Measurements from ENCODE around the gene TSC2. TPM values are rescaled to one million over a fixed set of nuclear protein-coding genes. Genes with fewer than 3 reads are reported as not detected.

Gene TSC2
- total RNA-seq, 1 experiment from 2014 or later = 109 TPM

GRCh38 chr16:2025251-2025650 lies 22.5 kb upstream of the TSC2 start:
- Mint-ChIP-seq H3K27ac (ENCODE audit: unreplicated experiment) (no peak overlapping the region), H3K4me1 (ENCODE audit: low read depth, unreplicated experiment) (peaks cover 18% of the 10 kb centered on the region), H3K9me3 (ENCODE audit: unreplicated experiment) (no peaks in the 10 kb centered on the region), H3K36me3 (ENCODE audit: insufficient read depth, unreplicated experiment) (no peaks in the 10 kb centered on the region), H3K4me3 (ENCODE audit: unreplicated experiment) (peak overlapping the region; percentile 73), H3K27me3 (ENCODE audit: insufficient read depth, unreplicated experiment) (no peaks in the 10 kb centered on the region)
- no peak for TF ChIP-seq CTCF (IDR thresholded peaks at IDR 0.05; ENCODE audit: insufficient read depth in 1 of 2, low read depth in 1 of 2, low read length in 1 of 2, severe bottlenecking in 1 of 2, unreplicated experiment in 1 of 2)
- intact Hi-C loops (cut with micrococcal nuclease; ENCODE audit: unreplicated experiment) = no loop called here
- Histone ChIP-seq H3K36me3 (ENCODE audit: control insufficient read depth, insufficient read depth, low read length) (no peaks in the 10 kb centered on the region), H3K4me1 (peaks cover 17% of the 10 kb centered on the region), H3K27me3 (replicated peaks; ENCODE audit: control insufficient read depth, insufficient read depth, low read length) (no peaks in the 10 kb centered on the region), H3K9me3 (no peaks in the 10 kb centered on the region), H3K4me3 (ENCODE audit: low read depth, low read length) (no peak overlapping the region)
- DNase-seq = no peak
- ChIA-PET POLR2A (no interaction called here), CTCF (no interaction called here)
- no TSS peak for BruUV-seq (replicated peaks)

- H3K4me1 ChIP-seq = peaks cover 17% of the 10 kb centered on the region
- TF ChIP-seq CTCF (IDR thresholded peaks at IDR 0.05; ENCODE audit: insufficient read depth in 1 of 2, low read depth in 1 of 2, low read length in 1 of 2, severe bottlenecking in 1 of 2, unreplicated experiment in 1 of 2) = no peak
- H3K27me3 ChIP-seq (replicated peaks; ENCODE audit: control insufficient read depth, insufficient read depth, low read length) = no peaks in the 10 kb centered on the region
- Mint-ChIP-seq H3K9me3 (ENCODE audit: unreplicated experiment) (no peaks in the 10 kb centered on the region), H3K4me3 (ENCODE audit: unreplicated experiment) (peak overlapping the region; percentile 73), H3K4me1 (ENCODE audit: low read depth, unreplicated experiment) (peaks cover 18% of the 10 kb centered on the region), H3K27ac (ENCODE audit: unreplicated experiment) (no peak overlapping the region), H3K27me3 (ENCODE audit: insufficient read depth, unreplicated experiment) (no peaks in the 10 kb centered on the region), H3K36me3 (ENCODE audit: insufficient read depth, unreplicated experiment) (no peaks in the 10 kb centered on the region)
- intact Hi-C loops (cut with micrococcal nuclease; ENCODE audit: unreplicated experiment) = no loop called here
- no TSS peak for BruUV-seq (replicated peaks)
- POLR2A ChIA-PET = no interaction called here
- no peak overlapping the region for H3K4me3 ChIP-seq (ENCODE audit: low read depth, low read length)
- no peaks in the 10 kb centered on the region for H3K36me3 ChIP-seq (ENCODE audit: control insufficient read depth, insufficient read depth, low read length)
- H3K9me3 ChIP-seq = no peaks in the 10 kb centered on the region
- CTCF ChIA-PET = no interaction called here
- no peak for DNase-seq
Observed at GRCh38 chr16:2025878-2026460, 21.8 kb upstream of the TSC2 start.

GRCh38 chr16:2026461-2027023 lies 21.2 kb upstream of the TSC2 start, which contains the start of gene NHERF2:
Gene NHERF2 (plus strand): TSS chr16:2026902. CDS start chr16:2027006, 104 bp downstream.
- Mint-ChIP-seq H3K4me3 (ENCODE audit: unreplicated experiment) (peak within 1 kb of the TSS; percentile 73), H3K9me3 (ENCODE audit: unreplicated experiment) (no peaks in the 10 kb centered on the region), H3K4me1 (ENCODE audit: low read depth, unreplicated experiment) (peaks cover 18% of the 10 kb centered on the region), H3K27ac (ENCODE audit: unreplicated experiment) (no peak within 1 kb of the TSS), H3K36me3 (ENCODE audit: insufficient read depth, unreplicated experiment) (no peaks in the 10 kb centered on the region), H3K27me3 (ENCODE audit: insufficient read depth, unreplicated experiment) (no peaks in the 10 kb centered on the region)
- peak within 1 kb of the TSS; percentile 44 for H3K4me3 ChIP-seq (ENCODE audit: low read depth, low read length)
- CTCF ChIA-PET = no interaction called here
- H3K9me3 ChIP-seq = no peaks in the 10 kb centered on the region
- no peak for TF ChIP-seq CTCF (IDR thresholded peaks at IDR 0.05; ENCODE audit: insufficient read depth in 1 of 2, low read depth in 1 of 2, low read length in 1 of 2, severe bottlenecking in 1 of 2, unreplicated experiment in 1 of 2)
- peak in 1 of 2 experiments; percentile 50 for DNase-seq
- POLR2A ChIA-PET = interaction anchor here (0.6 kb wide), 1 partner anchor 13 kb away, joined by 6 read pairs; no protein-coding TSS in a partner anchor
- peaks cover 17% of the 10 kb centered on the region for H3K4me1 ChIP-seq
- no peaks in the 10 kb centered on the region for H3K36me3 ChIP-seq (ENCODE audit: control insufficient read depth, insufficient read depth, low read length)
- no peaks in the 10 kb centered on the region for H3K27me3 ChIP-seq (replicated peaks; ENCODE audit: control insufficient read depth, insufficient read depth, low read length)
- intact Hi-C loops (cut with micrococcal nuclease; ENCODE audit: unreplicated experiment) = loop anchor here (1.0 kb wide), 1 partner anchor 21 kb away; the partner anchor contains the start of genes NTHL1 and TSC2
- no TSS peak for BruUV-seq (replicated peaks)
